ENCODE measurements around the gene ZFAND6. TPM values are rescaled to one million over a fixed set of nuclear protein-coding genes. Genes with fewer than 3 reads are reported as not detected.
"Not testable (repeated sequence)": the region's sequence is repeated elsewhere in the genome, so short reads cannot be mapped to it uniquely, and the experiment has no call there.

ZFAND6 gene
- total RNA-seq, 1 donor from 2014 or later, result 101 TPM

GRCh38 chr15:80123034-80123433, 63.6 kb downstream of the ZFAND6 start:
- no peak overlapping the region for H3K27ac Mint-ChIP-seq
- ChIA-PET CTCF (no interaction called here), POLR2A (no interaction called here)
- intact Hi-C loops (cut with micrococcal nuclease), result no loop called here
- peaks cover 2% of the 10 kb centered on the region for H3K4me1 Mint-ChIP-seq
- no peaks in the 10 kb centered on the region for H3K27me3 Mint-ChIP-seq
- no peak overlapping the region for H3K4me3 Mint-ChIP-seq
- H3K36me3 Mint-ChIP-seq (ENCODE audit: low read depth), result peaks cover 68% of the 10 kb centered on the region
- ATAC-seq (ENCODE audit: low read depth) (no peak), DNase-seq (no peak)
- no peaks in the 10 kb centered on the region for H3K9me3 Mint-ChIP-seq
- TF ChIP-seq CTCF (IDR thresholded peaks at IDR 0.05), result no peak

- CTCF ChIA-PET; DNase-seq; ATAC-seq (ENCODE audit: low read depth); intact Hi-C loops (cut with micrococcal nuclease); H3K27ac Mint-ChIP-seq; H3K4me1 Mint-ChIP-seq; H3K27me3 Mint-ChIP-seq; POLR2A ChIA-PET; H3K9me3 Mint-ChIP-seq; H3K4me3 Mint-ChIP-seq: not testable (repeated sequence)
- H3K36me3 Mint-ChIP-seq (ENCODE audit: low read depth), result peaks cover 80% of the 10 kb centered on the region
Observed at GRCh38 chr15:80127253-80127652, 67.8 kb downstream of the ZFAND6 start.

GRCh38 chr15:80127911-80128310, 68.4 kb downstream of the ZFAND6 start:
- ChIA-PET POLR2A (no interaction called here), CTCF (no interaction called here)
- no peak for ATAC-seq (ENCODE audit: low read depth)
- intact Hi-C loops (cut with micrococcal nuclease), result no loop called here
- DNase-seq, result no peak
- Mint-ChIP-seq H3K4me1 (no peaks in the 10 kb centered on the region), H3K36me3 (ENCODE audit: low read depth) (peaks cover 81% of the 10 kb centered on the region), H3K9me3 (no peaks in the 10 kb centered on the region), H3K4me3 (no peak overlapping the region), H3K27me3 (no peaks in the 10 kb centered on the region), H3K27ac (no peak overlapping the region)
- no peak for TF ChIP-seq CTCF (IDR thresholded peaks at IDR 0.05)

DNA sequence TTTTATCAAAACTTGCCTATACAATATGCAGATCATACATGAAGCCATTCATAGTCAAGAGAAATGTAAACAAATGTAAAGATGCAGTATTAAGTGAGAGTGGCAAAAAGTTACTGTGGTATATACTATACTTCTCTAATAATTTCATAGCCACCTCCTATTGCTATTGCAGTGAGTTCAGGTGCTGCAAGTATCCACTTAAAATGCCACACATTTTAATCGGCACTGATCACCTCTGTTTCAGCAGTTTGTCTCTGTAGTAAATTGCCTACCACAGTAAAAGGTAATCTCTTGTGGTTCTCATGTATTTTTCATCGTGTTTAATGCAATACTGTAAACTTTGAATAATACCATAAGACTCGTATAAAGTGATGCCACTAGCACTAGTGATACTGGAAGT, 72.9 kb downstream of the ZFAND6 start:
- intact Hi-C loops (cut with micrococcal nuclease), result no loop called here
- no peak for TF ChIP-seq CTCF (IDR thresholded peaks at IDR 0.05)
- Mint-ChIP-seq H3K4me3 (no peak overlapping the region), H3K4me1 (no peaks in the 10 kb centered on the region), H3K27me3 (no peaks in the 10 kb centered on the region), H3K36me3 (ENCODE audit: low read depth) (peaks cover 81% of the 10 kb centered on the region), H3K27ac (no peak overlapping the region), H3K9me3 (no peaks in the 10 kb centered on the region)
- ChIA-PET CTCF (no interaction called here), POLR2A (interaction anchor here (0.7 kb wide), 1 partner anchor 11 kb away, joined by 3 read pairs; no protein-coding TSS in a partner anchor)
- no peak for DNase-seq
- no peak for ATAC-seq (ENCODE audit: low read depth)

- H3K27ac Mint-ChIP-seq, result no peak overlapping the region
- ATAC-seq (ENCODE audit: low read depth) (no peak), DNase-seq (no peak)
- intact Hi-C loops (cut with micrococcal nuclease), result no loop called here
- CTCF ChIA-PET, result no interaction called here
- peaks cover 60% of the 10 kb centered on the region for H3K36me3 Mint-ChIP-seq (ENCODE audit: low read depth)
- H3K4me1 Mint-ChIP-seq, result no peaks in the 10 kb centered on the region
- TF ChIP-seq CTCF (IDR thresholded peaks at IDR 0.05), result no peak
- POLR2A ChIA-PET, result no interaction called here
- H3K4me3 Mint-ChIP-seq, result no peak overlapping the region
- no peaks in the 10 kb centered on the region for H3K9me3 Mint-ChIP-seq
- no peaks in the 10 kb centered on the region for H3K27me3 Mint-ChIP-seq
Observed at GRCh38 chr15:80136854-80137253, 77.4 kb downstream of the ZFAND6 start.

DNA sequence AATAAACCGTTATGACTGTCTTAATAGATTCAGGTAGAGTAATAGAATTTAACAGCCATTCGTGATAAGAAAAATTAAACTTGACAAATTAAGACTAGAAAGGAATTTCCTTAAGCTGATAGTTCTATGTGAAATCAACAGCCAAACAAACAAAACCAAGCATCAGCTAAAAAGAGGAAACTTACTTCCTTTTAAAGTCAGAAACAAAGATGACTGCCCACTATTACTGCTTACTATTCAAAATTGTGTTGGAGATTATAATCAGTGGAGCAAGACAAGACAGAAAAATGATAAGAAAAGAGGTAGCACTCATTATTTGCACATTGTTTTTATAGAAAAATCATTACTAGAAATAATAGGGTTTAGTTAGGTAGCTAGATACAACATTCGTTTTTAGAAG, 79.5 kb downstream of the ZFAND6 start:
- intact Hi-C loops (cut with micrococcal nuclease), result no loop called here
- no peak for DNase-seq

More for the DNA sequence above, 79.5 kb downstream of the ZFAND6 start:
- H3K4me3 Mint-ChIP-seq, result no peak overlapping the region
- ATAC-seq (ENCODE audit: low read depth), result no peak
- ChIA-PET POLR2A (no interaction called here), CTCF (no interaction called here)
- H3K27me3 Mint-ChIP-seq, result no peaks in the 10 kb centered on the region
- H3K4me1 Mint-ChIP-seq, result no peaks in the 10 kb centered on the region
- no peak for TF ChIP-seq CTCF (IDR thresholded peaks at IDR 0.05)
- peaks cover 44% of the 10 kb centered on the region for H3K36me3 Mint-ChIP-seq (ENCODE audit: low read depth)
- H3K9me3 Mint-ChIP-seq, result no peaks in the 10 kb centered on the region
- H3K27ac Mint-ChIP-seq, result no peak overlapping the region
